ENCODE results near the gene ALPK3.

ALPK3 gene

GRCh38 chr15:84901540-84901939 lies 84.4 kb downstream of the ALPK3 start:
- DNase-seq = no peak

- DNase-seq = no peak
Measured at GRCh38 chr15:84903751-84904150, 86.6 kb downstream of the ALPK3 start.

GRCh38 chr15:84904419-84904818 lies 87.3 kb downstream of the ALPK3 start:
- DNase-seq = no peak

- DNase-seq = no peak
Measured at GRCh38 chr15:84905016-84905916, 88.1 kb downstream of the ALPK3 start.

- no peak for DNase-seq
Measured at GRCh38 chr15:84907731-84908130, 90.6 kb downstream of the ALPK3 start.

- DNase-seq = no peak
Measured at GRCh38 chr15:84908564-84908963, 91.4 kb downstream of the ALPK3 start.

- no peak for DNase-seq
Measured at GRCh38 chr15:84909029-84909428, 91.9 kb downstream of the ALPK3 start.

- DNase-seq = no peak
Measured at GRCh38 chr15:84909782-84910181, 92.6 kb downstream of the ALPK3 start.

- no peak for DNase-seq
Measured at GRCh38 chr15:84910928-84911623, 93.9 kb downstream of the ALPK3 start.

- no peak for DNase-seq
Measured at GRCh38 chr15:84911879-84912660, 94.9 kb downstream of the ALPK3 start.

- DNase-seq = no peak
Measured at GRCh38 chr15:84913360-84913723, 96.2 kb downstream of the ALPK3 start.

- no peak for DNase-seq
Measured at GRCh38 chr15:84914351-84914750, 97.2 kb downstream of the ALPK3 start.

- DNase-seq = peak; percentile 81
Measured at GRCh38 chr15:84914909-84915605, 97.9 kb downstream of the ALPK3 start.

- no peak for DNase-seq
Measured at GRCh38 chr15:84915606-84915958, 98.4 kb downstream of the ALPK3 start.

- DNase-seq = no peak
Measured at GRCh38 chr15:84917452-84917851, 100.3 kb downstream of the ALPK3 start.

- no peak for DNase-seq
Measured at GRCh38 chr15:84919106-84919667, 102.0 kb downstream of the ALPK3 start.

GRCh38 chr15:84921121-84921520 lies 104.0 kb downstream of the ALPK3 start:
- no peak for DNase-seq

GRCh38 chr15:84922530-84922929 lies 105.4 kb downstream of the ALPK3 start:
- no peak for DNase-seq
